ENCODE results near the gene SPDEF.

The SPDEF gene

DNA sequence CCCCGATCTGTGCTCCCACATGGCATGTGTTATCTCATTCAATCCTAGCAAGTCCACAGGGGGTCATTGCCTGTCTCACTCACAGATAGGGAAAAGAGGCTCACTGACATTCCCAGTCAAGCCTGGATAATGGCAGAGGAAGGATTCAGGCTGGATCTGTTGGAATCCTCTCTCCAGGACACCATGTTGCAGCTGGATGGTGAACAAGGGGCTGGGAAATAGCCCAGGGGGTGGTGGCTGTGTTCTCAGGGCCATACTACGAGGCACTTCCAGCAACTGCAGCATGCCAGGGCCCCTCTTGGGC, 5.0 kb upstream of the SPDEF start:
- ChIA-PET CTCF (no interaction called here), POLR2A (no interaction called here)
- TF ChIP-seq, protein P1, sequence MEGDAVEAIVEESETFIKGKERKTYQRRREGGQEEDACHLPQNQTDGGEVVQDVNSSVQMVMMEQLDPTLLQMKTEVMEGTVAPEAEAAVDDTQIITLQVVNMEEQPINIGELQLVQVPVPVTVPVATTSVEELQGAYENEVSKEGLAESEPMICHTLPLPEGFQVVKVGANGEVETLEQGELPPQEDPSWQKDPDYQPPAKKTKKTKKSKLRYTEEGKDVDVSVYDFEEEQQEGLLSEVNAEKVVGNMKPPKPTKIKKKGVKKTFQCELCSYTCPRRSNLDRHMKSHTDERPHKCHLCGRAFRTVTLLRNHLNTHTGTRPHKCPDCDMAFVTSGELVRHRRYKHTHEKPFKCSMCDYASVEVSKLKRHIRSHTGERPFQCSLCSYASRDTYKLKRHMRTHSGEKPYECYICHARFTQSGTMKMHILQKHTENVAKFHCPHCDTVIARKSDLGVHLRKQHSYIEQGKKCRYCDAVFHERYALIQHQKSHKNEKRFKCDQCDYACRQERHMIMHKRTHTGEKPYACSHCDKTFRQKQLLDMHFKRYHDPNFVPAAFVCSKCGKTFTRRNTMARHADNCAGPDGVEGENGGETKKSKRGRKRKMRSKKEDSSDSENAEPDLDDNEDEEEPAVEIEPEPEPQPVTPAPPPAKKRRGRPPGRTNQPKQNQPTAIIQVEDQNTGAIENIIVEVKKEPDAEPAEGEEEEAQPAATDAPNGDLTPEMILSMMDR (IDR thresholded peaks at IDR 0.05; ENCODE audit: control extremely low read depth, extremely low read depth, low read depth, missing control alignments): no peak
- DNase-seq (ENCODE audit: extremely low spot score): no peak

DNA sequence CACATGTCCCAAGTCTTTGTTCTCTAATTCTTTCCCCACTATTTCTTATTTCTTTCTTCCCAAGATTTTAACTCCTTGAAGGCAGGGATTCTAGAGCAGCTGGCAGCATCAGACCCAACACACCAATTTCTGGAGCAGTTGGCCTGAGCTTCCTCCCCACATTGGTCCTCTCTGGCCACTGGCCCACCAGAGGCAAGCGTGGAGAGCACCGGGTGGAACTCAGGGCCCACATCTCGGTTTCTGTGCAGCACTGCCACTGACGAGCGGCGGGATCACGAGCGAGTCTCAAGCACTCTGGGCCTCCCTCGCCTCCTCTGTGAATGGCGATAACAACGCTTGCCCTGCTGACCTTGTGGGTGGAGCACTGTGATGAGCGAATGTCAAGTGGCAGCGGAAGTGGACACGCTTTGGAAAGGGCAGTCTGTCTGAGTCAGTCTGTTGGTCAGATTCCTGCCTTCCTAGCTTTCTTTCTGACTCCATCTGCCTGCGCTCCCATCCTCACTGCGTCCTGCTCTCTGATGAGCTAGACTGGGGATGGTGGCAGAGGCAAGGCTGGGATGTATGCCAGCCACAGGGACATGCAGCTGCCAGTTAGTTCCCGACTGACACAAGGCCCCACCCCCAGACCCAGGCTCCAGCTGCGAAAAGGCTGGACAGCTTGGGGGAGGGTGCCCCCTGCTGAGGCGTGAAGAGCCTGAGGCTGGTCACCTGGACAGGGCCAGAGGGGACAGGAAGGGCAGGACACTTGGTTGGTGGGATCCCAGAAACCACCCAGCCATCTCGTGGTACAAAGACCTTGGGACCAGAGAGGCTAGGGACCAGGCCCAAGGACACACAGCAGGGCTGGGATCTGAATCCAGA, 4.5 kb upstream of the SPDEF start:
- ChIA-PET POLR2A (no interaction called here), CTCF (interaction anchor here (1.2 to 1.3 kb wide), 2 partner anchors 16 to 100 kb away, joined by 3 read pairs; no protein-coding TSS in a partner anchor)
- no peak for DNase-seq (ENCODE audit: extremely low spot score)
- TF ChIP-seq, protein P1 (IDR thresholded peaks at IDR 0.05; ENCODE audit: control extremely low read depth, extremely low read depth, low read depth, missing control alignments): no peak

DNA sequence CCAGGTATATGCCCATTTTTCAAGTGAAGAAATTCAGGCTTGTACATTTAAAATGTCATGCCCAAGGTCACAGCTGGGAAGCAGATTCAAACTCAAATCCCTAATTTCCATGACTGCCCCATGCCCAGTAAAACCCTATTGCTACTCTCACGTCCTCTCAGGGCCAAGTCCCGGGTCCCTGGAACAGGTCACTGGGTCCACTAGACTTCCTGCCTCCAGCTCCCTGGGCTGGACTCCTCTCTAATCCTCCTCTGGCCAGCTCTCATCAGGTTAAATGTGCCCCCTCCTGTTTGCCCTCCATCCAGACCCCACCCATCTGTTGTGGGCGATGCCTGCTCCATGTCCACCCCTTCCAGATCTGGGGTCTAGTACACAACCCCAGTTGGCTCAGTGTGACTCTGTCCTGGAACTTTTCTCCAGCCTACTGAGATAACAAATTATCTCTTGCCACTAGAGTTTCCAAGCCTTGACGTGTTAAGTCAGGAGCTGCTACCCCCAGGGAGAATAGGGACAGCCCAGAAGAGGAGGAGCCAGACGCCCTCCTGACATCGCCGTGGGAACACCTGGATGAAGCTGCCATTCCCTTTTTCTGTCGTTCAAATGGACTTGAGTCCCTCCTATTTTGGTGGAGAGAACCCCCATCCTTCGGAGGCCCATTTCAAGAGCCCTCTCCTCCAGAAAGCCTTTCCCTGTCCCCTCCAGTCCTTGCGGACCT, 3.7 kb upstream of the SPDEF start:
- ChIA-PET CTCF (interaction anchor here (1.2 to 1.3 kb wide), 4 partner anchors 15 to 100 kb away, joined by 3 read pairs; no protein-coding TSS in a partner anchor), POLR2A (no interaction called here)
- TF ChIP-seq, protein P1 (IDR thresholded peaks at IDR 0.05; ENCODE audit: control extremely low read depth, extremely low read depth, low read depth, missing control alignments): no peak
- no peak for DNase-seq (ENCODE audit: extremely low spot score)

DNA sequence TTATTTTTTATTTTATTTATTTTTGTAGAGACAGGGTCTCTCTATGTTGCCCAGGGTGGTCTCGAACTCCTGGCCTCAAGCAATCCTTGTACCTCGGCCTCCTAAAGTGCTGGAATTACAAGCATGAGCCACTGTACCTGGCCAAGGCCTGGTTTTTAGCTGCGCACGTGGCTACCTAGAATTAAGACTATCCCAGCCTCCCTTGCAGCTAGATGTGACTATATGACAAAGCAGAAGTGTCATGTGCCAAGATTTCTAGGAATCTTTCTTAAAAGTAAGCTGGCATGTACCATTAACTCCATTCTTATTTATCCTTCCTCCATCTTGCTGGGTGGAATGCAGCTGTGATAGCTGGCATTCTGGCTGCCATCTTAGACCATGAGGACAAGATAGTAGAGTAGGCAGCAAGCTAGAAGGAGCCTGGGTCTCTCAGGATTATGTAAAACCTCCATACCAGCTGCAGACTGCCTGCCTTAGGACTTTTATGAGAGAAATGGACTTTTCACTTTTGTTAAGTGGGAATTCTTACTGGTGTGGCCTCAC, 2.1 kb upstream of the SPDEF start:
- ChIA-PET POLR2A (no interaction called here), CTCF (interaction anchor here (0.7 to 1.6 kb wide), 4 partner anchors 9 to 50 kb away, joined by 3 to 4 read pairs (median 4); no protein-coding TSS in a partner anchor)
- TF ChIP-seq, protein P1 (IDR thresholded peaks at IDR 0.05; ENCODE audit: control extremely low read depth, extremely low read depth, low read depth, missing control alignments): no peak
- DNase-seq (ENCODE audit: extremely low spot score): no peak

DNA sequence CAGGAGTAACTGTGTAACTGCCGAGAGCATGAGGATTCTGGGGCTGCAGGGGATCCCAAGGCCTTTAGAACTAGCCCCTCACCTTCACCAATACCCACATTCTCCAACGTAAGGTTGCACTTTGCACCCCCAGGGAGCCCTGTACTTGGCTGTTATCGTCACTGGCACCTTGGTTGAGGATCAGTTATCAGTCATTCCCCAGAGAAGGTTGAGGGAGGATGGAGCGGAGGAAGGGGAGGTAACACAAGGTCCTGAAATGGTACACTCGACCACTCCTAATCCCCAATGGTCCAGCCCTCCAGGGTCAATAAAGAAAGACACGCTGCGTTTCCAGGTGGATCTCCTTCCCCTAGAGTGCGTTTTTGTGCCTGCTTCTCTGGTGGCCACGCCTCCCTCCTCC, 1.1 kb upstream of the SPDEF start:
- CTCF ChIA-PET: no interaction called here
- TF ChIP-seq, protein P1 (IDR thresholded peaks at IDR 0.05; ENCODE audit: control extremely low read depth, extremely low read depth, low read depth, missing control alignments): no peak
- POLR2A ChIA-PET: no interaction called here
- DNase-seq (ENCODE audit: extremely low spot score): no peak

DNA sequence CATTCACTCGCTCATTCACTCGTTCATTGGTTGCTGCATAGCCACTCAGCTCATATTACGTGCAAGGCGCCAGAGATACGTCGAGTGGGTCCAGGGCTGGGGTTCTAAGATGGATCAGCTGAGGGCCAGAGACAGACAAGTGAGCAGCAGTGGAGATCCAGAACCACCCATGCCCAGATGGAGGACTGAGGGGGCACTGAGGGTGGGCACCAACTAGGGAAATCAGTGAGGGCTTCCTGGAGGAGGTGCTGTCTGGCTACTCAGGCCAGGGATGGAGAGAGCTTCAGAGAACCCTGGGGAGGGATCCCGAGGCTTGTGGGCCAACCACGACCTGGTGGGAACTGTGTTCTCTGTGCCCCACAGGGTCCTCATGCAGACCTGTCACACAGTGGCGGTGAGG, 364 bp upstream of the SPDEF start:
- ChIA-PET POLR2A (no interaction called here), CTCF (interaction anchor here (1.1 kb wide), 1 partner anchor 8 kb away, joined by 4 read pairs; no protein-coding TSS in a partner anchor)
- TF ChIP-seq, protein P1 (IDR thresholded peaks at IDR 0.05; ENCODE audit: control extremely low read depth, extremely low read depth, low read depth, missing control alignments): no peak
- no peak for DNase-seq (ENCODE audit: extremely low spot score)
